NCI-H526 (cell line): ENCODE data around the gene BCKDHA.

Source experiments
- DNase-seq, 2 experiments: peaks; one replicate each; lab custom pipeline; 2025; lab: John Stamatoyannopoulos, UW

Gene BCKDHA

GRCh38 chr19:41397086-41398049 is at the start of gene BCKDHA, which contains the start of gene EXOSC5:
Gene BCKDHA (plus strand): TSS chr19:41397818. CDS start chr19:41397828, 10 bp downstream.
Gene EXOSC5 (minus strand): TSS chr19:41397359. CDS start chr19:41397328, 31 bp downstream.
- DNase-seq, result peak; percentile 99 to 100

GRCh38 chr19:41350735-41351338 is 46.8 kb upstream of the BCKDHA start:
- no peak for DNase-seq

- DNase-seq, result peak in 1 of 2 experiments; percentile 42
These were observed 46.0 kb upstream of the BCKDHA start for GRCh38 chr19:41351339-41352245.

- DNase-seq, result no peak
These were observed 45.4 kb upstream of the BCKDHA start for GRCh38 chr19:41352279-41352608.

- peak in 1 of 2 experiments; percentile 73 for DNase-seq
These were observed 44.8 kb upstream of the BCKDHA start for GRCh38 chr19:41352609-41353465.

GRCh38 chr19:41353466-41354342 is 43.9 kb upstream of the BCKDHA start, which contains the start of gene TGFB1:
Gene TGFB1 (minus strand): TSS chr19:41353922. CDS start chr19:41353044, 878 bp downstream.
- peak in 1 of 2 experiments; percentile 71 for DNase-seq

- DNase-seq, result no peak
These were observed 43.2 kb upstream of the BCKDHA start for GRCh38 chr19:41354343-41354953.

GRCh38 chr19:41355035-41355434 is 42.6 kb upstream of the BCKDHA start:
- DNase-seq, result no peak

- no peak for DNase-seq
These were observed 41.8 kb upstream of the BCKDHA start for GRCh38 chr19:41355802-41356201.

GRCh38 chr19:41356984-41357739 is 40.5 kb upstream of the BCKDHA start:
- no peak for DNase-seq

- DNase-seq, result no peak
These were observed 39.9 kb upstream of the BCKDHA start for GRCh38 chr19:41357746-41358145.

GRCh38 chr19:41359741-41360140 is 37.9 kb upstream of the BCKDHA start:
- DNase-seq, result no peak

GRCh38 chr19:41362143-41362847 is 35.3 kb upstream of the BCKDHA start:
- DNase-seq, result no peak

GRCh38 chr19:41363371-41363752 is 34.3 kb upstream of the BCKDHA start:
- DNase-seq, result no peak

- peak; percentile 98 to 99 for DNase-seq
These were observed 33.7 kb upstream of the BCKDHA start, which contains the start of gene B9D2 for GRCh38 chr19:41363753-41364523. Gene B9D2 (minus strand): TSS chr19:41364149. CDS start chr19:41363519, 630 bp downstream.

- DNase-seq, result no peak
These were observed 32.9 kb upstream of the BCKDHA start for GRCh38 chr19:41364524-41365391.
